Motor neuron (in vitro differentiated cells): Measurements from ENCODE around the gene WDR76. TPM values are rescaled to one million over a fixed set of nuclear protein-coding genes. Genes with fewer than 3 reads are reported as not detected.

ENCODE experiments used
- ATAC-seq, 8 experiments: fragments of 200-7000 bp; cut with Tn5 transposase; replicated peaks in 6 of 8; 2 replicates each; pipeline ENCODE4 v1.8.0; 2021; ENCODE audit warnings: mild to moderate bottlenecking in 8 of 8, moderate library complexity in 8 of 8
- H3K27ac ChIP-seq, 2 donors: fragments of 250-450 bp; sonication (Bioruptor Pico); 2 replicates each; pipeline ENCODE4 v1.9.0; 2021; ENCODE audit warnings: antibody characterized with exemption in 2 of 2, mild to moderate bottlenecking in 2 of 2, moderate library complexity in 1 of 2
- H3K4me1 ChIP-seq, 2 donors: fragments of 250-450 bp; sonication (Bioruptor Pico); replicated peaks in 1 of 2; 2 replicates each; pipeline ENCODE4 v1.6.1; 2021; ENCODE audit warnings: antibody characterized with exemption in 2 of 2, mild to moderate bottlenecking in 2 of 2, moderate library complexity in 1 of 2
- H3K4me3 ChIP-seq, 5 donors: fragments of 250-450 bp; sonication (Bioruptor Pico); 2 replicates each; pipeline ENCODE4 v1.9.0; 2021; ENCODE audit warnings: antibody characterized with exemption in 5 of 5, mild to moderate bottlenecking in 5 of 5, moderate library complexity in 4 of 5
- WGBS, 10 experiments: fragments of 450-650 bp; shearing (Covaris generic); methylation state at CpG; one replicate each; pipeline ENCODE4 v1.0.0; 2022; 5-methylcytosine and 5-hydroxymethylcytosine counted together
- in situ Hi-C, 9 experiments: fragments of 400-800 bp; cut with MboI; loops; one replicate each; pipeline ENCODE4 v1.15.0; 2021; ENCODE audit warnings: low sequenced_read_pairs in 9 of 9, low pct_unique_long_range_greater_than_20kb in 2 of 9; ENCODE audit not compliant: unreplicated experiment in 9 of 9
- total RNA-seq, 8 experiments: library from RNA; unstranded; fragments of 300-600 nt; gene quantifications; 2 replicates each; pipeline versions ENCODE4 v1.2.3 to v1.2.4, GENCODE V29; 2022

WDR76 gene
- total RNA-seq, 8 experiments from 2014 or later = 0.46 to 19.7 (median 3.0) TPM

- no peak overlapping the region for H3K4me3 ChIP-seq
- ATAC-seq = no peak
- H3K27ac ChIP-seq = no peak overlapping the region
- in situ Hi-C loops = no loop called here
- 62 to 100% (median 100%) methylated on average over 1 to 2 of the region's 2 CpGs; no CpG with 5 or more reads in 2 of the 10 experiments for WGBS, 10 experiments
- no peaks in the 10 kb centered on the region for H3K4me1 ChIP-seq
Observed at GRCh38 chr15:43871835-43872234, 45.0 kb downstream of the WDR76 start.

DNA sequence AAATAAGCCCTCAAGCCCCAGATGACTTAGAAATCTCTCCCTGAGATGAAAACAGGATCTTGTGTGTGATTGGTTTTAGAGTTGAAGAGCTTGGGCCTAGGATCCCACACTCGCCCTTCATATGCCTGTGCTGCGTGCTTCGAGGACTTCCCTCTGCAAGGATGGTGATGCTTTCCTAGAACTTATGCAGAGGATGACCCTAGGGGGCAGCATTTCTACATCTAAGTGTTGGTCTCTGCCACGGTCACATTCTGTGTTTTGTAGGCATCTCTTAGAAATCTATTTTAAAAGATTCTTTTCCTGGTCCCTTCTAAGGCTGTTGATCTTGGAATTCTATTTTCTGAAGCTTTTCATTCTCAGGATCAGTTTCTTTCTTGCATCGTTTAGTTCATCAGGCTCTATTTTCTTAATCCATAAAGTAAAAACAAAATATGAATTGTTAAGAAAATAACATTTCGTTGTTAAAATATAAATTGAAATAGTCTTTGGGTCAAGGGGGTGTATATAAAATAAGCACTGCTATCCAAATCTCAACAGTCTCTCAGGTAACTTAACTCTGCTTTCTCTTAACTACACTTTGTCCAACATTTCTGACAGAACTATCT is 45.7 kb downstream of the WDR76 start:
- in situ Hi-C loops = no loop called here
- H3K4me3 ChIP-seq = no peak overlapping the region
- 30 to 79% (median 63%) methylated on average over 3 to 5 of the region's 6 CpGs; no CpG with 5 or more reads in 2 of the 10 experiments for WGBS, 10 experiments
- H3K27ac ChIP-seq = no peak overlapping the region
- no peaks in the 10 kb centered on the region for H3K4me1 ChIP-seq
- ATAC-seq = peak; percentile 52 to 97 (median 76)

- 87 to 100% (median 95%) methylated on average over 2 to 7 of the region's 10 CpGs; no CpG with 5 or more reads in 5 of the 10 experiments for WGBS, 10 experiments
- in situ Hi-C loops = no loop called here
Observed at GRCh38 chr15:43873651-43874050, 46.8 kb downstream of the WDR76 start.

DNA sequence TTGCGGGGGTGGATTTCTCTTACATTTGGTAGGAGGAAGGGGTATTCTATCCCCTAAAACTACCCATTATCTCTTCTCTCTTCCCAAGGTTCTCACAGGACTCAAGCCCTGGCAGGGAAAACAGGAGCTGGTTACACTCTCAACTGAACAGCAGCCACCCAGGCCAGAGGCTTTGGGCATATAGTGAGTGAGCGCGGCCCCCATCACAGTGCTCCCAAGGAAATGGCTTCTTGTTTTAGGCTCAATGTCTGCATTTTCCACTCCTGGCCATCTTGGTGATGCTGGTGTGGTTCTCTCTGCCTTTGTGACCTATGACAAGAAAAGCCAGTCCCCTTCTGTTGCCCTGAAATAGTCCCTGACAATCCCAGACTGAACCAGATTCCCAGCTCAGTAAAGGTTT is 50.1 kb downstream of the WDR76 start:
- in situ Hi-C loops = loop anchor here in 1 of 9 experiments (25.0 kb wide), 1 partner anchor 635 kb away; no protein-coding TSS in a partner anchor

More at GRCh38 chr15:43873651-43874050, 46.8 kb downstream of the WDR76 start:
- no peak for ATAC-seq
- H3K4me3 ChIP-seq = no peak overlapping the region
- H3K4me1 ChIP-seq = no peaks in the 10 kb centered on the region
- H3K27ac ChIP-seq = no peak overlapping the region

DNA sequence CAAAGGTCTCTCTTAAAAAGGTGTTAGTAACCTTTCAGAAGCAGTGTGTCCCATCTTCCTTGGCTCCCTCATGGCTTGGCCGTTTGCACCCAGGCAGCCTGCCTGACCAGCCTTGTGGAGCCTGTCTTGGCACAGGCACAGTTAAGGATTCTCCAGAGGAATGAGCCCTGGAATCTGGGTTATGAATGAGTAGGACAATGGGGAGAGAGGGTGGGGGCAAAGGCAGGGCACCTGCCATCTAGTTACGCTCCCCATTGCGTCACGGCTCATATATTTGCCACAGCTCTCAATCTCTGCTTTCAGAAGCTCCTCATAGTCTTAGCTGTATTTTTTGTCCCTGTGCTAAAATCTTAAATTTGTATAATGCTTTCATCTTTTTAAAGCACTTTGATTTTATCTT is 50.6 kb downstream of the WDR76 start:
- H3K27ac ChIP-seq = no peak overlapping the region
- H3K4me1 ChIP-seq = no peaks in the 10 kb centered on the region
- 50 to 100% (median 93%) methylated on average over 1 to 4 of the region's 4 CpGs; no CpG with 5 or more reads in 6 of the 10 experiments for WGBS, 10 experiments
- in situ Hi-C loops = loop anchor here in 1 of 9 experiments (25.0 kb wide), 1 partner anchor 635 kb away; no protein-coding TSS in a partner anchor
- H3K4me3 ChIP-seq = no peak overlapping the region
- no peak for ATAC-seq

More for the DNA sequence above, 50.1 kb downstream of the WDR76 start:
- 86 to 100% (median 100%) methylated on average over 1 to 3 of the region's 3 CpGs; no CpG with 5 or more reads in 4 of the 10 experiments for WGBS, 10 experiments
- no peak overlapping the region for H3K4me3 ChIP-seq
- no peaks in the 10 kb centered on the region for H3K4me1 ChIP-seq
- ATAC-seq = no peak
- no peak overlapping the region for H3K27ac ChIP-seq

- in situ Hi-C loops = loop anchor here in 1 of 9 experiments (25.0 kb wide), 1 partner anchor 634 kb away; no protein-coding TSS in a partner anchor
- H3K4me1 ChIP-seq = no peaks in the 10 kb centered on the region
- no peak overlapping the region for H3K4me3 ChIP-seq
- ATAC-seq = no peak
- H3K27ac ChIP-seq = no peak overlapping the region
- 80 to 100% (median 100%) methylated on average over 1 to 2 of the region's 2 CpGs; no CpG with 5 or more reads in 3 of the 10 experiments for WGBS, 10 experiments
Observed at GRCh38 chr15:43878446-43878845, 51.6 kb downstream of the WDR76 start.

DNA sequence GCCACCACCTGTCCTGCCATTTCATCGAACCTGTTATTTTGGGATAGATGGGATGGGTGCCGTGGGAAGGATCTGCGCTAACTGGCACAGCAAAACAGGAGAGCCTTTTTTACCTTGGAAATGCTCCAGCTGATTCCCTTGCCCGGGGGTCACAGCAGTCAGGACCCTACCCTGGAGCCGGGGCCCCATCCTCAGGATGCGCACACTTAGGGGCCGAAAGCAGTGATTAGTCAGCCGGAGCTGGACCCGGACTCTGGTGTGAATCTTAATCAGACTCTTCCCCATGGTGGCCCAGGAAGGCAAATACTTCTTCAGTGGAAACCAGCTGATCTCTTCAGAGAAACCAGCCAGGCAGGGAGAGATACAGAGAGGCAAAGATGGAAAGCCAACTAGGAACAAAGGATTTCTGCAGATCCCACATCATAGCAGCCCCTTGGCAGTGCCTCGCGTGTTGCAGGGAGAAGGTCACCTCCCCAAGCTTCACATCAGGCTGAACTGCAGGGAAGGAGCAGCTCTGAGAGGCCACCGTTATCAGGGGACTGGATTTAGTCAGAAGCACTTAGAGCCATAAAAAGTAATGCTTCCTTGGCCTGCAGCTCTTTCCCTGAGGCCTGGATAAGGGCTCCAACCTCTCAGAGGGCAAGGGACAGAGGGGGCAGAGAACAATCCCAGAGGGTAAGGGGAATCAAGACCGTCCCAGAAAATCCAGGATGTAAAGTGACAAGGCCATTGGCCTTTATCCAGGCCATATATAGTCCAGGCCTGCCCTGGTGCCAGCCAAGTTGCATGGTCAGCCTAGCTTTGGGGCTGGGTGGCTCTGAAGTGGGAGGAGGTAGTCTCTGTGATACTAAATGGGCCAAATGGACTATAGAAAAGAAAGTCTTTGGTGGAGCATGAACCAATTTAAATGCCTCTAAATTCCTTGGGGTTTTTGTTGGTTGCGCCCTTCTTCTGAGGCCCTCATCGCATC is 52.9 kb downstream of the WDR76 start:
- ATAC-seq = no peak
- H3K4me1 ChIP-seq = no peaks in the 10 kb centered on the region
- H3K27ac ChIP-seq = no peak overlapping the region
- 60 to 100% (median 89%) methylated on average over 1 to 8 of the region's 15 CpGs for WGBS, 10 experiments
- in situ Hi-C loops = loop anchor here in 1 of 9 experiments (25.0 kb wide), 1 partner anchor 633 kb away; no protein-coding TSS in a partner anchor
- no peak overlapping the region for H3K4me3 ChIP-seq

GRCh38 chr15:43880406-43881194 is 53.8 kb downstream of the WDR76 start:
- Histone ChIP-seq H3K4me1 (no peaks in the 10 kb centered on the region), H3K27ac (no peak overlapping the region), H3K4me3 (no peak overlapping the region)
- in situ Hi-C loops = loop anchor here in 1 of 9 experiments (25.0 kb wide), 1 partner anchor 632 kb away; no protein-coding TSS in a partner anchor
- ATAC-seq = peak in 3 of 8 experiments; percentile 24 to 76 (median 67)
- WGBS, 10 experiments = 83 to 100% (median 98%) methylated on average over 1 to 4 of the region's 5 CpGs; no CpG with 5 or more reads in 2 of the 10 experiments

GRCh38 chr15:43881245-43881644 is 54.4 kb downstream of the WDR76 start:
- H3K4me1 ChIP-seq = no peaks in the 10 kb centered on the region
- in situ Hi-C loops = loop anchor here in 1 of 9 experiments (25.0 kb wide), 1 partner anchor 631 kb away; no protein-coding TSS in a partner anchor
- H3K4me3 ChIP-seq = no peak overlapping the region
- WGBS, 10 experiments = 79 to 100% (median 93%) methylated on average over 1 to 4 of the region's 4 CpGs; no CpG with 5 or more reads in 1 of the 10 experiments
- no peak overlapping the region for H3K27ac ChIP-seq
- ATAC-seq = peak in 3 of 8 experiments; percentile 16 to 87 (median 80)

- in situ Hi-C loops = loop anchor here in 1 of 9 experiments (25.0 kb wide), 1 partner anchor 630 kb away; no protein-coding TSS in a partner anchor
- no peak overlapping the region for H3K4me3 ChIP-seq
- ATAC-seq = no peak
- H3K27ac ChIP-seq = no peak overlapping the region
- H3K4me1 ChIP-seq = no peaks in the 10 kb centered on the region
- WGBS, 10 experiments = 80 to 100% (median 88%) methylated on average over 1 to 6 of the region's 7 CpGs; no CpG with 5 or more reads in 2 of the 10 experiments
Observed at GRCh38 chr15:43881944-43882343, 55.1 kb downstream of the WDR76 start.

GRCh38 chr15:43883571-43883970 is 56.8 kb downstream of the WDR76 start:
- in situ Hi-C loops = loop anchor here in 1 of 9 experiments (25.0 kb wide), 1 partner anchor 629 kb away; no protein-coding TSS in a partner anchor
- H3K4me3 ChIP-seq = no peak overlapping the region
- H3K4me1 ChIP-seq = no peaks in the 10 kb centered on the region
- no peak overlapping the region for H3K27ac ChIP-seq
- 90 to 100% (median 100%) methylated on average over 1 to 3 of the region's 3 CpGs; no CpG with 5 or more reads in 3 of the 10 experiments for WGBS, 10 experiments
- no peak for ATAC-seq

DNA sequence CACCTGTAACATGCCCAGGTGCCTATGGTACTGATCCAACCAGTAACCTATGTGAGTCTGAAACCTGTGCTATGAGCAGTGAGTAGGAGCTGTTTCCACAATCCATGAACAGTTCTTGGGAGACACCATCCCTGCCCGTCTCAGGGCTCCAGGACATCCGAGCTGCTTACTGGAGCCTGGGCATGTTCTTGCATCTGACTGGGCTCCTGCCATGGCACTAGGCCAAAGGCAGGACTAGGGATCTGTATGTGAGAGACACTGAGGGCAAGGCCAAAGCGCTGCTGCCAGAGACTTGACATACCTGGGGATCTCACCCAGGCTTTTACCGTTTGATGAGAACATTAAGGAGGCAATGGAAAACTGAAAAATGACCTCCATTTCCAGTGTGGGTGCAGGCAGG is 59.8 kb downstream of the WDR76 start:
- H3K4me3 ChIP-seq = no peak overlapping the region

More for the DNA sequence above, 59.8 kb downstream of the WDR76 start:
- no peak for ATAC-seq
- 83 to 100% methylated on average over 1 of the region's 4 CpGs; no CpG with 5 or more reads in 8 of the 10 experiments for WGBS, 10 experiments
- H3K4me1 ChIP-seq = no peaks in the 10 kb centered on the region
- no peak overlapping the region for H3K27ac ChIP-seq
- in situ Hi-C loops = loop anchor here in 1 of 9 experiments (25.0 kb wide), 1 partner anchor 626 kb away; no protein-coding TSS in a partner anchor
